H1 (cell line): Measurements from ENCODE around the gene KLHL7. TPM values are rescaled to one million over a fixed set of nuclear protein-coding genes. Genes with fewer than 3 reads are reported as not detected.

ENCODE experiments used
- CBX5 ChIP-seq: fragments of 300-800, 300-1000 bp; sonication (generic); IDR thresholded peaks from 2 replicates; pipeline ENCODE4 v1.7.1; 2016; ENCODE audit warnings: antibody characterized with exemption, low read length, low read depth
- HDAC6 ChIP-seq: IDR thresholded peaks from one replicate; pipeline ENCODE4 v1.7.1; 2012; ENCODE audit warnings: low read depth, mild to moderate bottlenecking, inconsistent platforms, low read length, moderate library complexity
- NRF1 ChIP-seq: IDR thresholded peaks from 2 replicates; pipeline ENCODE4 v1.6.1; 2011; ENCODE audit warnings: mild to moderate bottlenecking, low read depth, low read length, improper control_type of control experiment
- SIX5 ChIP-seq: IDR thresholded peaks from 2 replicates; pipeline ENCODE4 v1.6.1; 2011; ENCODE audit warnings: mild to moderate bottlenecking, low read depth, low read length
- polyA plus RNA-seq, 7 experiments: library from polyadenylated mRNA; depleted of rRNA in 3 of 7; stranded (reverse) in 5 of 7; unstranded in 2 of 7; fragments of >200 nt in 5 of 7; fragments of 200-250 nt in 2 of 7; gene quantifications; 1 replicate in 5 of 7; 2 replicates in 1 of 7; 4 replicates in 1 of 7; pipeline versions ENCODE4 v1.2.1 to v1.2.3, GENCODE V29; 2011 to 2013; ENCODE audit warnings: missing spikeins in 2 of 7, mixed read lengths in 2 of 7
- total RNA-seq: library from RNA; stranded (reverse); fragmentation: NEBNext Ultra II Directional; extraction: Animal tissue kit (Norgen Biotek cat#: 25700); gene quantifications from 2 replicates; pipeline ENCODE4 v1.2.1, GENCODE V29; 2021

KLHL7 gene
- total and polyA plus RNA-seq, 2 of the 8 experiments (the other 6 are each of a cell fraction or from before 2014, with no cell fraction given) = 65.3 to 115 TPM

- TF ChIP-seq SIX5 = no peak
- no peak for TF ChIP-seq HDAC6
- TF ChIP-seq CBX5 = no peak
- TF ChIP-seq NRF1 = no peak
These were observed 9.3 kb downstream of the KLHL7 start (continued) for GRCh38 chr7:23114896-23115295.
